Pancreas (tissue), 10 donors: ENCODE results near the gene COG1. TPM values are rescaled to one million over a fixed set of nuclear protein-coding genes. Genes with fewer than 3 reads are reported as not detected.

Experiments used
- ATAC-seq, 4 donors: fragments of 200-7000 bp; cut with Tn5 transposase; one replicate each; pipeline versions ENCODE4 v1.8.0 to v1.9.1; 2020; ENCODE audit warnings: mild to moderate bottlenecking in 4 of 4, moderate library complexity in 4 of 4
- DNase-seq, 6 donors: peaks; one replicate each; pipeline ENCODE4 v3.0.0-alpha.2; 2020
- FAIRE-seq: peaks from 2 replicates; lab custom pipeline; 2012; peaks lifted over from hg19 to GRCh38; lab: Jason Lieb, UNC
- H3K27ac ChIP-seq, 4 donors: fragments of 200-600 bp; sonication (generic); 1 replicate in 3 of 4; 2 replicates in 1 of 4; pipeline versions ENCODE4 v1.5.0 to v1.8.0; 2020
- H3K27me3 ChIP-seq, 4 donors: fragments of 200-600 bp; one replicate each; pipeline ENCODE4 v1.8.0; 2021
- H3K36me3 ChIP-seq, 3 donors: fragments of 200-600 bp; sonication (generic) in 1 of 3; one replicate each; pipeline versions ENCODE4 v1.5.0 to v1.8.0; 2020 to 2021
- H3K4me1 ChIP-seq, 3 donors: fragments of 200-600 bp; one replicate each; pipeline ENCODE4 v1.8.0; 2021
- H3K4me3 ChIP-seq, 4 donors: fragments of 200-600 bp; sonication (generic) in 2 of 4; one replicate each; pipeline versions ENCODE4 v1.5.0 to v1.8.0; 2020 to 2021
- H3K9me3 ChIP-seq, 4 donors: fragments of 200-600 bp; one replicate each; pipeline ENCODE4 v1.8.0; 2021
- WGBS, 2 donors: extraction: QIAGEN DNeasy Blood & Tissue Kit; methylation state at CpG; one replicate each; pipeline ENCODE4 v1.1.7; 2013; 5-methylcytosine and 5-hydroxymethylcytosine counted together
- intact Hi-C, 3 donors: fragments of 100-400 bp; cut with DNase I; formaldehyde crosslinking; loops; one replicate each; pipeline versions ENCODE4 v1.11.1 to v1.14.2; 2022
- polyA plus RNA-seq, 2 donors: library from polyadenylated mRNA; stranded (reverse); fragments of 200-250 nt; gene quantifications; one replicate each; pipeline ENCODE4 v1.2.3, GENCODE V29; 2013
- total RNA-seq, 6 donors: library from RNA; stranded (reverse); fragmentation: NEBNext Ultra II Directional in 4 of 6; extraction: Animal tissue kit (Norgen Biotek cat#: 25700) in 4 of 6; gene quantifications; one replicate each; pipeline versions ENCODE4 v1.2.1 to v1.2.4, GENCODE V29; 2021 to 2023
- TF ChIP-seq, protein P1 (sequence below), 4 donors: fragments of 200-600 bp; sonication (generic) in 3 of 4; IDR thresholded peaks; one replicate each; pipeline versions ENCODE4 v1.5.0 to v1.8.0; 2021; ENCODE audit warnings: antibody characterized with exemption in 4 of 4
- donor health status: healthy with polysubstance abuse.
- donor health status: DM: no; HTN: no; CAD: no; lungs with moderate emphysema.
- donor health status: DM: no; HTN: no; CAD: no.
- donor health status: control.
- donor health status: control.
- donor health status: Bipolar disorder and iron deficiency.
- donor health status: DM: yes; HTN: yes; CAD: no.
- donor health status: DM: no; HTN: no; CAD: no.
- donor health status: DM: no; HTN: no; CAD: no.
- donor health status: DM: yes; HTN: yes; CAD: no.

The COG1 gene
- total and polyA plus RNA-seq, 8 donors: 21.1 to 29.6 (median 25.5) TPM

DNA sequence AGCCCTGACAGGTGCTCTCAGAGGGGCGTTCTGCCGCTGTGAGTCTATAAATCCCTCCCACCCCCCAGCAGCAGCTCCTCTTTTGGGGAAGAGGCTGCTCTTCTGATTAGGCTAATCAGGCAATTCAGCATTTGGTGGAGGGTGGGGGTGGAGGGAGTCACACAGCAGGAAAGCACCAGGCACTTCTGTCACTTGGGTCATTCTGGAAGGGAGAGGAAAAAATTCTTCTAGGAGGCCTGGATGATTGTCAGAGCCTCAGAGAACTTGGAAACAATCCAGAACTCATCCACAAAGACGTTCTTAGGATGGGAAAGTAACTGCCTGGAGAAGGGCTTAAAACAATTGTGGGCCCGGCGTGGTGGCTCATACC, 35.3 kb upstream of the COG1 start:
- DNase-seq (no peak), FAIRE-seq (no peak), ATAC-seq (no peak)
- TF ChIP-seq, protein P1, sequence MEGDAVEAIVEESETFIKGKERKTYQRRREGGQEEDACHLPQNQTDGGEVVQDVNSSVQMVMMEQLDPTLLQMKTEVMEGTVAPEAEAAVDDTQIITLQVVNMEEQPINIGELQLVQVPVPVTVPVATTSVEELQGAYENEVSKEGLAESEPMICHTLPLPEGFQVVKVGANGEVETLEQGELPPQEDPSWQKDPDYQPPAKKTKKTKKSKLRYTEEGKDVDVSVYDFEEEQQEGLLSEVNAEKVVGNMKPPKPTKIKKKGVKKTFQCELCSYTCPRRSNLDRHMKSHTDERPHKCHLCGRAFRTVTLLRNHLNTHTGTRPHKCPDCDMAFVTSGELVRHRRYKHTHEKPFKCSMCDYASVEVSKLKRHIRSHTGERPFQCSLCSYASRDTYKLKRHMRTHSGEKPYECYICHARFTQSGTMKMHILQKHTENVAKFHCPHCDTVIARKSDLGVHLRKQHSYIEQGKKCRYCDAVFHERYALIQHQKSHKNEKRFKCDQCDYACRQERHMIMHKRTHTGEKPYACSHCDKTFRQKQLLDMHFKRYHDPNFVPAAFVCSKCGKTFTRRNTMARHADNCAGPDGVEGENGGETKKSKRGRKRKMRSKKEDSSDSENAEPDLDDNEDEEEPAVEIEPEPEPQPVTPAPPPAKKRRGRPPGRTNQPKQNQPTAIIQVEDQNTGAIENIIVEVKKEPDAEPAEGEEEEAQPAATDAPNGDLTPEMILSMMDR (IDR thresholded peaks at IDR 0.05): no peak
- Histone ChIP-seq H3K4me1 (peaks cover 0 to under 1% (median 0%) of the 10 kb centered on the region in 3 donors), H3K27ac (no peak overlapping the region), H3K27me3 (no peaks in the 10 kb centered on the region), H3K36me3 (no peaks in the 10 kb centered on the region), H3K9me3 (no peaks in the 10 kb centered on the region), H3K4me3 (no peak overlapping the region)
- intact Hi-C loops: loop anchor here in 1 of 3 donors (5.0 kb wide), 1 partner anchor 430 kb away; no protein-coding TSS in a partner anchor
- 71 to 79% methylated on average over 5 of the region's 5 CpGs for WGBS, 2 donors

DNA sequence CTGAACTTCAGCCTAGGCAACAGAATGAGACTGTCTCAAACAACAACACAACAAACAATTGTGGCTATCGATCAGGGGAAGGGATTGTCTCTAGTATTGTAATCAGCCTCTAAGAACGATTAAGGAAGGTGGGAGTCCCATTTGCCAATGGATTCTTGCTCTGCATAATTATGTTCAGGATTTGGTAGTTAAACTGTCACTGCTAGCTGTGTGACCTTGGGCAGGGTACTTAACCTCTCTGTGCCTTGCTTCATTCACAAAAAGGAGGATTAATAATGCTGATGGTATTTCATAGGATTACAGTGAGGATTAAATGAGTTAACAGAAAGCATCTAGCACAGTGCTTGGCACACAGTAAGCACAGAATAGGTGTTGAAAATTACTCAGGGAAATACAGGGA, 34.7 kb upstream of the COG1 start:
- no peaks in the 10 kb centered on the region for H3K36me3 ChIP-seq
- WGBS, 2 donors: 65 to 71% methylated on average over 2 of the region's 2 CpGs

DNA sequence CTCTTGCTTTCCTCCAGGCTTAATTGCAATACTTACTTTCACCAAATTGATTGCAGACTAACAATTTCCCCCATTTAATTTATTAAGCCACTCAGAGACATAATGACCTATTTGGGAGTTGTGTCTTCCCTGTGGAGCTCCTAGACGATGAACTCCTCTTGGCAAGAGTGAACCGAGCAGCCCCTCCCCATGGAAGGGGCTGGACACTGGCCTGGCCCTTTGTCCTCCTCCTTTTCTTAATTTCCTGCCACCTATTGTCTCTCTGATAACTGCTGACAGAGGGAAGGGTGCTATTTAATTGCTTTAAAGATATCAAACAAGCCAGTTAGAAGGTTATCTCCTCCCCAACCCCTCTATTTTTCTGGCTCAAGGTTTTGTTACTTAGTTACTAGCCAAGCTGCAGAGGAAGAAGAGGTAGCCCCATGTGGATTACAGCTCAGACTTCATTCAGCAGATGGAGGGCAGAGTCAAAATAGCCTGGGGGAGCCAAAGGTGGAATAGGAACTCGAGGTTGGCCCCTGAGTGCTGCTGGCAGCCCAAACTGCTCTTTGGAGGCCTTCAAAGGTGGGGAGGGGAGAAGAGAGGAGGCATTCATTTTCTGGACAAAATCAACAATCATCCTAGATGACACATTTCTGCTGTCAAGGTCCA, 31.8 kb upstream of the COG1 start:
- H3K27ac ChIP-seq: no peak overlapping the region
- ATAC-seq (no peak), DNase-seq (no peak), FAIRE-seq (no peak)
- H3K27me3 ChIP-seq: peaks cover 0 to 2% (median 0%) of the 10 kb centered on the region in 4 donors
- H3K4me3 ChIP-seq: no peak overlapping the region
- TF ChIP-seq, protein P1 (IDR thresholded peaks at IDR 0.05): no peak
- H3K36me3 ChIP-seq: no peaks in the 10 kb centered on the region
- 38 to 49% methylated on average over 3 of the region's 3 CpGs for WGBS, 2 donors
- intact Hi-C loops: loop anchor here in 1 of 3 donors (10.0 kb wide), 1 partner anchor 176 kb away; no protein-coding TSS in a partner anchor
- peaks cover 0 to 3% (median 0%) of the 10 kb centered on the region in 3 donors for H3K4me1 ChIP-seq
- H3K9me3 ChIP-seq: no peaks in the 10 kb centered on the region

More for the DNA sequence above, 34.7 kb upstream of the COG1 start:
- H3K9me3 ChIP-seq: no peaks in the 10 kb centered on the region
- no peak overlapping the region for H3K27ac ChIP-seq
- intact Hi-C loops: loop anchor here in 1 of 3 donors (5.0 kb wide), 1 partner anchor 431 kb away; no protein-coding TSS in a partner anchor
- no peak for ATAC-seq
- no peak overlapping the region for H3K4me3 ChIP-seq
- no peak for DNase-seq
- H3K4me1 ChIP-seq: no peaks in the 10 kb centered on the region
- no peak for FAIRE-seq
- H3K27me3 ChIP-seq: peaks cover 0 to under 1% (median 0%) of the 10 kb centered on the region in 4 donors
- TF ChIP-seq, protein P1 (IDR thresholded peaks at IDR 0.05): no peak

DNA sequence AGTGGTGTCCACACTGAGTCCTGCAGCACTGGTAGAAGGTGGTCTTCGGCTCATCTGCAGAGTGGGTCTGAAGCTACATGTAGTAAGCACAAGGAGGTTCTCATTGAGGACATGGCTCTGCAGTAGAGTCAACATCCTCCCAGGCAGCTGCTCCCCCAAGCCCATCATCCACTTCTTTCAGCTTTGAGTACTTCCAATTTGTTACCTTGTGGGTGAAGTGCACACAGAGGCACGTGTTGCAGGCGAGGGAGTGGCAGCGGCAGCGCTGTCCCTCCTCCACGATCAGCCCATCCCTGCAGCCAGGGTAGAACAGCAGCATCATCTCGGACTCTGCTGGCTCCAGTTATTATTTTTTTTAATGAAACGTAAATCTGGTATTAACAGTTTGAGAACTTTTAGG, 29.8 kb upstream of the COG1 start:
- WGBS, 2 donors: 43 to 48% methylated on average over 8 of the region's 8 CpGs
- ATAC-seq (peak in 1 of 4 donors; percentile 23), DNase-seq (no peak), FAIRE-seq (no peak)
- TF ChIP-seq, protein P1 (IDR thresholded peaks at IDR 0.05): no peak
- Histone ChIP-seq H3K36me3 (no peaks in the 10 kb centered on the region), H3K27me3 (peaks cover 0 to 6% (median 1%) of the 10 kb centered on the region in 4 donors), H3K9me3 (no peaks in the 10 kb centered on the region), H3K4me1 (peaks cover 0 to 4% (median 0%) of the 10 kb centered on the region in 3 donors), H3K27ac (no peak overlapping the region), H3K4me3 (no peak overlapping the region)
- intact Hi-C loops: loop anchor here in 1 of 3 donors (10.0 kb wide), 1 partner anchor 178 kb away; no protein-coding TSS in a partner anchor
